OCI-LY3 (cell line): ENCODE measurements around the gene IMMP2L.

Experiments
- EZH2phosphoT487 ChIP-seq: fragments of 200-600 bp; shearing (Covaris generic); IDR thresholded peaks from 2 replicates; pipeline ENCODE4 v1.6.1; 2018; ENCODE audit warnings: antibody characterized with exemption, mixed run types, low read depth
- TF ChIP-seq, protein P1 (sequence below): fragments of 200-600, 300-600 bp; sonication (generic); IDR thresholded peaks from 2 replicates; pipeline ENCODE4 v1.5.1; 2014; ENCODE audit warnings: antibody characterized with exemption, low read length, low read depth

DNA sequence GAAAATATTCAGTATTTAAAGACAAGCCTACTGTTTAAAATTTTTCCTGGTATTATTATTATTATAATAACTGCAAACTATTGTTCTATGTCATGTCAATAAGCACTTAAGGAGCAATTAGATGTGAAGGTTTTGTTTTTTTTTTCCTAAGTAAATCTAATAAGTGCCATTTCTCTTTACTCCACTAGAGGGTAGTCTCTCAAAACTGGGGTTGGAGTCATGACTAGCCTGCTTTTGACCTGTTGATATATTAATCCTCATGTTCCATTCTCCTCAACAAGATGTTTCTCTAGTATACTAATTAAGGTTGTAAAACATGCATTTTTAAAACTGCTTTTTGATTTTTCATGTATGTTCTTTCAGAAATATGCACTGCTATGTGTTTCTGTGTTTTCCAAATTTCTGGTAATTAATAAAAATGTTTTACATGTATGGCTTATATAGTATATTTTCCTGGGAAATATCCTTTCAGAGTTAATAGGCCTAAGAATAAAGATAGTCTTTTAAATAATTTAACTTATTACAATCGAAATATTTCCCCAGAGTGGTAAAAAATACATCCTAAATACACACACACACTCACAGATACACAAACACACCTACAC is 472.4 kb downstream of the IMMP2L start:
- TF ChIP-seq, protein P1, sequence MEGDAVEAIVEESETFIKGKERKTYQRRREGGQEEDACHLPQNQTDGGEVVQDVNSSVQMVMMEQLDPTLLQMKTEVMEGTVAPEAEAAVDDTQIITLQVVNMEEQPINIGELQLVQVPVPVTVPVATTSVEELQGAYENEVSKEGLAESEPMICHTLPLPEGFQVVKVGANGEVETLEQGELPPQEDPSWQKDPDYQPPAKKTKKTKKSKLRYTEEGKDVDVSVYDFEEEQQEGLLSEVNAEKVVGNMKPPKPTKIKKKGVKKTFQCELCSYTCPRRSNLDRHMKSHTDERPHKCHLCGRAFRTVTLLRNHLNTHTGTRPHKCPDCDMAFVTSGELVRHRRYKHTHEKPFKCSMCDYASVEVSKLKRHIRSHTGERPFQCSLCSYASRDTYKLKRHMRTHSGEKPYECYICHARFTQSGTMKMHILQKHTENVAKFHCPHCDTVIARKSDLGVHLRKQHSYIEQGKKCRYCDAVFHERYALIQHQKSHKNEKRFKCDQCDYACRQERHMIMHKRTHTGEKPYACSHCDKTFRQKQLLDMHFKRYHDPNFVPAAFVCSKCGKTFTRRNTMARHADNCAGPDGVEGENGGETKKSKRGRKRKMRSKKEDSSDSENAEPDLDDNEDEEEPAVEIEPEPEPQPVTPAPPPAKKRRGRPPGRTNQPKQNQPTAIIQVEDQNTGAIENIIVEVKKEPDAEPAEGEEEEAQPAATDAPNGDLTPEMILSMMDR: peak; percentile 64
- no peak for TF ChIP-seq EZH2phosphoT487
